Measurements from ENCODE around the gene LAMC2. TPM values are rescaled to one million over a fixed set of nuclear protein-coding genes. Genes with fewer than 3 reads are reported as not detected.

Gene LAMC2
- total and polyA plus RNA-seq, 9 of the 15 experiments (the other 6 are each of a cell fraction or from before 2014, with no cell fraction given): 0.02 to 0.03 TPM; not detected in 7

DNA sequence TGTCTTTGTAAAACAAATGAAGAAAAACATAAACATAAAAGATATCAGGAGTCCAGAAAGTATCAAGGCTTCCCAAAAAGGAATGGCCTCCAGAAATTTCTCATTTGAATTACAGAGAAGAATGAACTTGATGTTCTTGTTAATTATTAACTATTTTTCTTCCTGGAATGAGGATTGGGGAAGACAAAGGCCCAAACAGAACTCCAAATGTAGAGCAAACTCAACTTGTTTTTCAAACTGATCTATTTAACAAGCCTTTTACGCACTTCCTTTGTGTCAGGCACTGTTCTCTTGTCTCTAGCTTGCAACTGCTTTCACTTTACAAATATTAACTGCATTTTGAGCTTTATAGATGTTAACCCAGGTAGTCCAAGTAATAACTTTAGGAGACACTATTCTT, 45.5 kb downstream of the LAMC2 start:
- H3K4me2 ChIP-seq (ENCODE audit: insufficient read depth, low read length): no peak overlapping the region
- no peak overlapping the region for H3K27ac ChIP-seq (ENCODE audit: extremely low read depth, low read depth, low read length)
- no peaks in the 10 kb centered on the region; the same call in 1 of the 2 replicates for H4K20me1 ChIP-seq (replicated peaks; ENCODE audit: control insufficient read depth, insufficient read depth, low read length)
- intact Hi-C loops (cut with micrococcal nuclease): loop anchor here (2.0 kb wide), 1 partner anchor 271 kb away; no protein-coding TSS in a partner anchor
- no peaks in the 10 kb centered on the region for H3K79me2 ChIP-seq (ENCODE audit: control insufficient read depth, insufficient read depth, low read length)
- H3K27me3 ChIP-seq (ENCODE audit: control insufficient read depth in 2 of 2, insufficient read depth in 2 of 2, low read length in 2 of 2): peaks cover 0 to 30% of the 10 kb centered on the region in 2 experiments; a peak in 2 of 5 replicates
- in situ Hi-C loops (cut with MboI): loop anchor here (25.0 kb wide), 1 partner anchor 269 kb away; the partner anchor contains the start of gene SHCBP1L
- TF ChIP-seq BACH1 (tag; IDR thresholded peaks at IDR 0.05) (no peak), NR2C2 (CRISPR knock-in tag; IDR thresholded peaks at IDR 0.05) (no peak), NR2C2 (tag; IDR thresholded peaks at IDR 0.05) (no peak), ETV5 (CRISPR knock-in tag; IDR thresholded peaks at IDR 0.05; ENCODE audit: low read depth) (no peak), MTF1 (CRISPR knock-in tag; IDR thresholded peaks at IDR 0.05; ENCODE audit: borderline replicate concordance) (no peak), MYNN (IDR thresholded peaks at IDR 0.05) (no peak), MYNN (CRISPR knock-in tag; IDR thresholded peaks at IDR 0.05) (no peak), PRPF4 (IDR thresholded peaks at IDR 0.05; ENCODE audit: insufficient read depth, low read depth, low read length, poor library complexity, severe bottlenecking) (no peak), NCOA4 (IDR thresholded peaks at IDR 0.05; ENCODE audit: partially characterized antibody) (no peak), DMBX1 (CRISPR knock-in tag; IDR thresholded peaks at IDR 0.05; ENCODE audit: borderline replicate concordance) (no peak), WHSC1 (IDR thresholded peaks at IDR 0.05; ENCODE audit: low read length) (no peak), CCAR2 (IDR thresholded peaks at IDR 0.05; ENCODE audit: low read depth, low read length) (no peak), FOS (IDR thresholded peaks at IDR 0.05; ENCODE audit: extremely low read depth, insufficient read length) (no peak), CHD1 (IDR thresholded peaks at IDR 0.05; ENCODE audit: low read length) (no peak), FOXA1 (IDR thresholded peaks at IDR 0.05; ENCODE audit: borderline replicate concordance) (no peak)
- TF ChIP-seq, protein P1, sequence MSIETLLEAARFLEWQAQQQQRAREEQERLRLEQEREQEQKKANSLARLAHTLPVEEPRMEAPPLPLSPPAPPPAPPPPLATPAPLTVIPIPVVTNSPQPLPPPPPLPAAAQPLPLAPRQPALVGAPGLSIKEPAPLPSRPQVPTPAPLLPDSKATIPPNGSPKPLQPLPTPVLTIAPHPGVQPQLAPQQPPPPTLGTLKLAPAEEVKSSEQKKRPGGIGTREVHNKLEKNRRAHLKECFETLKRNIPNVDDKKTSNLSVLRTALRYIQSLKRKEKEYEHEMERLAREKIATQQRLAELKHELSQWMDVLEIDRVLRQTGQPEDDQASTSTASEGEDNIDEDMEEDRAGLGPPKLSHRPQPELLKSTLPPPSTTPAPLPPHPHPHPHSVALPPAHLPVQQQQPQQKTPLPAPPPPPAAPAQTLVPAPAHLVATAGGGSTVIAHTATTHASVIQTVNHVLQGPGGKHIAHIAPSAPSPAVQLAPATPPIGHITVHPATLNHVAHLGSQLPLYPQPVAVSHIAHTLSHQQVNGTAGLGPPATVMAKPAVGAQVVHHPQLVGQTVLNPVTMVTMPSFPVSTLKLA (conservative IDR thresholded peaks at IDR 0.05): no peak
- H3K4me1 ChIP-seq (replicated peaks in 1 of 2; ENCODE audit: control insufficient read depth in 2 of 2, insufficient read depth in 2 of 2, low read length in 2 of 2): no peaks in the 10 kb centered on the region
- H3K9me1 ChIP-seq (ENCODE audit: control insufficient read depth, insufficient read depth, low read length): no peaks in the 10 kb centered on the region
- H3K9me3 ChIP-seq (replicated peaks; ENCODE audit: control insufficient read depth, insufficient read depth, low read depth, low read length): no peaks in the 10 kb centered on the region
- POLR2A ChIA-PET: no interaction called here
- no TSS peak for BruUV-seq (replicated peaks)
- 0% methylated on average over 1 of the region's 1 CpG for WGBS (ENCODE audit: insufficient coverage, low coverage, missing lambda C conversion rate)
- FAIRE-seq (no peak), DNase-seq (ENCODE audit: extremely low read depth in 1 of 4, low spot score in 3 of 4) (no peak), ATAC-seq (no peak)
- no peak overlapping the region for H3K4me3 ChIP-seq
- CTCF ChIA-PET (ENCODE audit: low intra/inter-chr PET ratio): no interaction called here
- H2AFZ ChIP-seq (ENCODE audit: low read depth, low read length): no peak overlapping the region
- no peaks in the 10 kb centered on the region for H3K36me3 ChIP-seq (ENCODE audit: control insufficient read depth, insufficient read depth, low read length)
- no peak overlapping the region for H3K9ac ChIP-seq (ENCODE audit: insufficient read depth in 1 of 2, low read depth in 2 of 2, low read length in 2 of 2)
